ENCODE data around the gene CLSTN3.

CLSTN3 gene

GRCh38 chr12:7130701-7131501, 730 bp downstream of the CLSTN3 start:
- Histone ChIP-seq H3K9me3 (ENCODE audit: control insufficient read depth, low read depth, low read length) (no peaks in the 10 kb centered on the region), H3K27me3 (ENCODE audit: control insufficient read depth, insufficient read depth, low read length) (peaks cover 11% of the 10 kb centered on the region), H3K36me3 (ENCODE audit: control insufficient read depth, low read depth, low read length) (no peaks in the 10 kb centered on the region), H3K27ac (ENCODE audit: low read length) (no peak overlapping the region), H3K9ac (ENCODE audit: low read length) (peak overlapping the region; percentile 57), H3K4me3 (ENCODE audit: low read length) (peak overlapping the region; percentile 72), H3K4me1 (ENCODE audit: control insufficient read depth, low read depth, low read length) (peaks cover 7% of the 10 kb centered on the region)

GRCh38 chr12:7131502-7131866, 1.3 kb downstream of the CLSTN3 start:
- Histone ChIP-seq H3K27ac (ENCODE audit: low read length) (no peak overlapping the region), H3K4me1 (ENCODE audit: control insufficient read depth, low read depth, low read length) (peaks cover 7% of the 10 kb centered on the region), H3K36me3 (ENCODE audit: control insufficient read depth, low read depth, low read length) (peaks cover 4% of the 10 kb centered on the region), H3K9ac (ENCODE audit: low read length) (no peak overlapping the region), H3K9me3 (ENCODE audit: control insufficient read depth, low read depth, low read length) (no peaks in the 10 kb centered on the region), H3K27me3 (ENCODE audit: control insufficient read depth, insufficient read depth, low read length) (peaks cover 11% of the 10 kb centered on the region), H3K4me3 (ENCODE audit: low read length) (peak overlapping the region; percentile 72)

GRCh38 chr12:7134396-7135166, 4.4 kb downstream of the CLSTN3 start:
- H3K4me1 ChIP-seq (ENCODE audit: control insufficient read depth, low read depth, low read length), result peaks cover under 1% of the 10 kb centered on the region
- H3K9me3 ChIP-seq (ENCODE audit: control insufficient read depth, low read depth, low read length), result no peaks in the 10 kb centered on the region
- H3K36me3 ChIP-seq (ENCODE audit: control insufficient read depth, low read depth, low read length), result peaks cover 12% of the 10 kb centered on the region

GRCh38 chr12:7136071-7136470, 5.9 kb downstream of the CLSTN3 start:
- Histone ChIP-seq H3K27ac (ENCODE audit: low read length) (no peak overlapping the region), H3K9ac (ENCODE audit: low read length) (no peak overlapping the region), H3K4me1 (ENCODE audit: control insufficient read depth, low read depth, low read length) (no peaks in the 10 kb centered on the region), H3K4me3 (ENCODE audit: low read length) (no peak overlapping the region), H3K9me3 (ENCODE audit: control insufficient read depth, low read depth, low read length) (no peaks in the 10 kb centered on the region), H3K27me3 (ENCODE audit: control insufficient read depth, insufficient read depth, low read length) (no peaks in the 10 kb centered on the region), H3K36me3 (ENCODE audit: control insufficient read depth, low read depth, low read length) (peaks cover 12% of the 10 kb centered on the region)

More at GRCh38 chr12:7134396-7135166, 4.4 kb downstream of the CLSTN3 start:
- H3K9ac ChIP-seq (ENCODE audit: low read length), result no peak overlapping the region
- no peak overlapping the region for H3K27ac ChIP-seq (ENCODE audit: low read length)
- no peaks in the 10 kb centered on the region for H3K27me3 ChIP-seq (ENCODE audit: control insufficient read depth, insufficient read depth, low read length)
- no peak overlapping the region for H3K4me3 ChIP-seq (ENCODE audit: low read length)

- Histone ChIP-seq H3K36me3 (ENCODE audit: control insufficient read depth, low read depth, low read length) (peaks cover 12% of the 10 kb centered on the region), H3K27me3 (ENCODE audit: control insufficient read depth, insufficient read depth, low read length) (no peaks in the 10 kb centered on the region), H3K4me1 (ENCODE audit: control insufficient read depth, low read depth, low read length) (no peaks in the 10 kb centered on the region), H3K9me3 (ENCODE audit: control insufficient read depth, low read depth, low read length) (no peaks in the 10 kb centered on the region), H3K27ac (ENCODE audit: low read length) (no peak overlapping the region), H3K4me3 (ENCODE audit: low read length) (no peak overlapping the region), H3K9ac (ENCODE audit: low read length) (no peak overlapping the region)
Measured at GRCh38 chr12:7136676-7137075, 6.5 kb downstream of the CLSTN3 start.

GRCh38 chr12:7137908-7138307, 7.7 kb downstream of the CLSTN3 start:
- no peaks in the 10 kb centered on the region for H3K27me3 ChIP-seq (ENCODE audit: control insufficient read depth, insufficient read depth, low read length)
- H3K9ac ChIP-seq (ENCODE audit: low read length), result no peak overlapping the region
- H3K4me1 ChIP-seq (ENCODE audit: control insufficient read depth, low read depth, low read length), result no peaks in the 10 kb centered on the region
- no peak overlapping the region for H3K27ac ChIP-seq (ENCODE audit: low read length)
- H3K4me3 ChIP-seq (ENCODE audit: low read length), result no peak overlapping the region
- H3K36me3 ChIP-seq (ENCODE audit: control insufficient read depth, low read depth, low read length), result peaks cover 12% of the 10 kb centered on the region
- no peaks in the 10 kb centered on the region for H3K9me3 ChIP-seq (ENCODE audit: control insufficient read depth, low read depth, low read length)

GRCh38 chr12:7139200-7139599, 9.0 kb downstream of the CLSTN3 start:
- Histone ChIP-seq H3K9me3 (ENCODE audit: control insufficient read depth, low read depth, low read length) (no peaks in the 10 kb centered on the region), H3K27me3 (ENCODE audit: control insufficient read depth, insufficient read depth, low read length) (no peaks in the 10 kb centered on the region), H3K4me1 (ENCODE audit: control insufficient read depth, low read depth, low read length) (no peaks in the 10 kb centered on the region), H3K4me3 (ENCODE audit: low read length) (no peak overlapping the region), H3K9ac (ENCODE audit: low read length) (no peak overlapping the region), H3K27ac (ENCODE audit: low read length) (no peak overlapping the region), H3K36me3 (ENCODE audit: control insufficient read depth, low read depth, low read length) (peaks cover 12% of the 10 kb centered on the region)

GRCh38 chr12:7141351-7142005, 11.3 kb downstream of the CLSTN3 start:
- H3K9ac ChIP-seq (ENCODE audit: low read length), result no peak overlapping the region
- H3K27me3 ChIP-seq (ENCODE audit: control insufficient read depth, insufficient read depth, low read length), result no peaks in the 10 kb centered on the region
- H3K9me3 ChIP-seq (ENCODE audit: control insufficient read depth, low read depth, low read length), result no peaks in the 10 kb centered on the region
- no peak overlapping the region for H3K27ac ChIP-seq (ENCODE audit: low read length)
- H3K4me1 ChIP-seq (ENCODE audit: control insufficient read depth, low read depth, low read length), result no peaks in the 10 kb centered on the region
- H3K4me3 ChIP-seq (ENCODE audit: low read length), result no peak overlapping the region
- H3K36me3 ChIP-seq (ENCODE audit: control insufficient read depth, low read depth, low read length), result peaks cover 8% of the 10 kb centered on the region

GRCh38 chr12:7142056-7142644, 12.0 kb downstream of the CLSTN3 start:
- Histone ChIP-seq H3K9me3 (ENCODE audit: control insufficient read depth, low read depth, low read length) (no peaks in the 10 kb centered on the region), H3K36me3 (ENCODE audit: control insufficient read depth, low read depth, low read length) (peaks cover 2% of the 10 kb centered on the region), H3K9ac (ENCODE audit: low read length) (no peak overlapping the region), H3K4me3 (ENCODE audit: low read length) (no peak overlapping the region), H3K4me1 (ENCODE audit: control insufficient read depth, low read depth, low read length) (no peaks in the 10 kb centered on the region), H3K27me3 (ENCODE audit: control insufficient read depth, insufficient read depth, low read length) (no peaks in the 10 kb centered on the region), H3K27ac (ENCODE audit: low read length) (no peak overlapping the region)

GRCh38 chr12:7142809-7143465, 12.8 kb downstream of the CLSTN3 start:
- Histone ChIP-seq H3K27me3 (ENCODE audit: control insufficient read depth, insufficient read depth, low read length) (no peaks in the 10 kb centered on the region), H3K9me3 (ENCODE audit: control insufficient read depth, low read depth, low read length) (no peaks in the 10 kb centered on the region), H3K4me3 (ENCODE audit: low read length) (no peak overlapping the region), H3K9ac (ENCODE audit: low read length) (no peak overlapping the region), H3K27ac (ENCODE audit: low read length) (no peak overlapping the region), H3K4me1 (ENCODE audit: control insufficient read depth, low read depth, low read length) (no peaks in the 10 kb centered on the region), H3K36me3 (ENCODE audit: control insufficient read depth, low read depth, low read length) (no peaks in the 10 kb centered on the region)

GRCh38 chr12:7143564-7143963, 13.4 kb downstream of the CLSTN3 start:
- Histone ChIP-seq H3K9ac (ENCODE audit: low read length) (no peak overlapping the region), H3K4me1 (ENCODE audit: control insufficient read depth, low read depth, low read length) (no peaks in the 10 kb centered on the region), H3K36me3 (ENCODE audit: control insufficient read depth, low read depth, low read length) (no peaks in the 10 kb centered on the region), H3K27ac (ENCODE audit: low read length) (no peak overlapping the region), H3K9me3 (ENCODE audit: control insufficient read depth, low read depth, low read length) (no peaks in the 10 kb centered on the region), H3K27me3 (ENCODE audit: control insufficient read depth, insufficient read depth, low read length) (no peaks in the 10 kb centered on the region), H3K4me3 (ENCODE audit: low read length) (no peak overlapping the region)
